HG02623 (cell line): ENCODE data around the gene MAP3K9.
"Not testable (repeated sequence)": the region's sequence is repeated elsewhere in the genome, so short reads cannot be mapped to it uniquely, and the experiment has no call there.

ENCODE experiments used
- ATAC-seq: cut with Tn5 transposase; IDR thresholded peaks from one replicate; pipeline ENCODE4 v1.9.1; 2021; ENCODE audit warnings: moderate library complexity; ENCODE audit not compliant: unreplicated experiment

Gene MAP3K9

GRCh38 chr14:70809225-70810219, at the start of gene MAP3K9:
MAP3K9 (minus strand) TSS chr14:70809513; CDS start chr14:70809171, 342 bp downstream.
- ATAC-seq: peak; percentile 84

- no peak for ATAC-seq
These were observed 49.3 kb upstream of the MAP3K9 start for GRCh38 chr14:70858641-70859040.

DNA sequence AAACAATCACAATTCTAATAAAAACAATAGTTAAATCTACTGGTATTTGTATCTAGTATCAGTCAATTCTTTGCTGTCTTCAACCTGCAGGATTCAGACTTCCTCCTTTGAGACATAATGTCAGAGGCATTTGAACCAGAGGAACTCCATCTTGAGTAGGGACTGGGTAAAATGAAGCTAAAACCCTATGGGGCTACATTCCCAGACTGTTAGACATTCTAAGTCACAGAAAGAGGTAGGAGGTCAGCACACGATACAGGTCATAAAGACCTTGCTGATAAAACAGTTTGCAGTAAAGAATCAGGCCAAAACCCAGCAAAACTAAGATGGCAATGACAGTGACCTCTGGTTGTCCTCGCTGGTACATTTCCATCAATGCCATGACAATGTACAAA, 48.2 kb upstream of the MAP3K9 start:
- no peak for ATAC-seq

DNA sequence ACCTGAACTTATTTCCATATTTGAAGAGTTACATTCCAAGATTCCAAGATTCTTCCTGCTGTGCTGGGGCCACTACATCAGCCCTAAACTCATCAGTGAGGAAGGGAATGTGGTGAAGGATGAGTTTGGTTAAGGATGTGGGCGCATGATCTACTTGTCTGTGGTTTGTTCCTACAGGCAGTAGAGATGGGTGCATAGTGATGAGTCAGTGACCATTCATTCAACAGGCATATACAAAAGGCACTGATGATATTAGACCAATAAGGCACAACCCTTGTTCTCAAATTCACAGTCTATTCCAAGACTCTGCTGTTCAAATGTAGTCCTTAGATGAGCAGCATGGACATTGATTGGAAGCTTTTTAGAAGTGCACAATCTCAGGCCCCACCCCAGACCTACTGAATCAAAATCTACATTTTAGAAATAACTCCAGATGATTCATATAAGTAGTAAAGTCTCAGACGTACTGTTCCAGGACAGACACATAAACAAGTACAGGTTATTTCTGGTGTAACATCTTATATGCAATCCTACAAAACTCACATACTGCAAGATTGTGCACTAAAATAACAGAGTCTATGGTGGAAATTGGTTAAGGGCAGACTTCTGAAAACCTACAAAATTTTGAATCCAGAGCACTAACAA, 47.7 kb upstream of the MAP3K9 start:
- ATAC-seq: no peak

DNA sequence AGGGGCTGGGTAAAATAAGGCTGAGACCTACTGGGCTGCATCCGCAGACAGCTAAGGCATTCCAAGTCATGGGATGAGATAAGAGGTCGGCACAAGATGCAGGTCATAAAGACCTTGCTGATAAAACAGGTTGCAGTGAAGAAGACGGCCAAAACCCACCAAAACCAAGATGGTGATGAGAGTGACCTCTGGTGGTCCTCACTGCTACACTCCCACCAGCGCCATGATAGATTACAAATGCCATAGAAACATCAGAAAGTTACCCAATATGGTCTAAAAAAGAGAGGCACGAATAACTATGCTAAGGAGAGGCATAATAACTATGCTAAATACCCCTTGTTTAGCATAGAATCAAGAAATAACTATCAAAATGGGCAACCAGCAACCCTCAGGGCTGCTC, 46.2 kb upstream of the MAP3K9 start:
- no peak for ATAC-seq

GRCh38 chr14:70853658-70854057, 44.3 kb upstream of the MAP3K9 start:
- ATAC-seq: not testable (repeated sequence)

DNA sequence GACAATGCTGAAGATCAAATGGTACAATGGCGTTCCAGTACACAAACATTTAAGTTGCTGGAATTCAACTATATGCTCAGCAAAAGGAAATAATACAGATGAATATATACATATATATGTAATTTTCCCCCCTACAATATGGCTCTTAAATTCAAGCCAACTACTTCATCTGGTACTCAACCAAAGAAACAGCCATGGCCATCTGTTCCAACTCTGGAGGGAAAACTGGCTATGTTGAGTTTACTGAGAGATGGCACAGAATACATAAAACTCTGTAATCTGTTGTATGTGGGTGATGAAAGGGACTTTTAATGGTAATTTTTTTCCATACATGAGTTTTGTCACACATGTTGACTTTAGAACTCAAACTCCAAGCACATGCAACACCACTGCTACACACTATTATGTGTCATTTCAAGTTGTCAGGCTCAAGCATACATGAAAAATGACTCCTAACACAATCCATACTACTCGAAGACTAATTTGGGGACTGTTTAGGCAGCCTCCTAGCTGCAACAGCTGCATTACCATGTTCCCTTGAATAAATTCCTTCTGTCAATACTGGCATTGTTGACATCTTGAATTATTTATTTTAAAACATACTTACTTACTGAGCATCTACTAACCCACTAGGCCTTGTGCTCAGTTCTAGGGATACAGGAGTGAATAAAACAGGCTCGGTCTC, 38.2 kb upstream of the MAP3K9 start:
- no peak for ATAC-seq

- ATAC-seq: no peak
These were observed 36.3 kb upstream of the MAP3K9 start for GRCh38 chr14:70845601-70846000.

DNA sequence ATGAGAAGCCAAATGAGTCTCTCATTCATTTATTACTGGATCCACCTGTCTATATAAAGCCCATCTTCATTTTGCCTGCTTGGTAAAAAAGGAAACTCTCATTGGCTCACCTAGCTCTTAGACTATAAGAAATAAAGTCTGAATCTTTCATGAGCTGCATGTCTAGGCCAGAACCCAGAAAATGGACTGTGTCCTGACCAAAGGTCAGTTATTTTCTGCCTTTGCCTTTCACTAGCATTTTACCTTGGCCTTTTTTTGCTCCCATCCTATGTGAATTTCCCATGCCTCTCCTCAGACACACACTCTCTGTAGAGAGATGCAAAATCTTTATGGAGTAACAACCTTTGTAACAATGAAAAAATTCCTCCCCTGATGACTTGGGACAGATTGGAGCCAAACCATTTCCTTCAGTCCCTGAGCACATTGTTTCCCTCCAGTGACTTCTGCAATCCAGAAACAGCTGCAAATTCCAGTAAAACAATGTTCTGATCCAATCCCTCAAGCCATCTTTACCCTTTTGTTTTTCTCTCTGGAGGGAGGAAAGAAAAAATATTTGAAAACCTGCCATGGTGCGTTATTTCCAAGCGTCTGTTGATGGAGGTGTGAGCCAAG, 33.6 kb upstream of the MAP3K9 start:
- no peak for ATAC-seq

DNA sequence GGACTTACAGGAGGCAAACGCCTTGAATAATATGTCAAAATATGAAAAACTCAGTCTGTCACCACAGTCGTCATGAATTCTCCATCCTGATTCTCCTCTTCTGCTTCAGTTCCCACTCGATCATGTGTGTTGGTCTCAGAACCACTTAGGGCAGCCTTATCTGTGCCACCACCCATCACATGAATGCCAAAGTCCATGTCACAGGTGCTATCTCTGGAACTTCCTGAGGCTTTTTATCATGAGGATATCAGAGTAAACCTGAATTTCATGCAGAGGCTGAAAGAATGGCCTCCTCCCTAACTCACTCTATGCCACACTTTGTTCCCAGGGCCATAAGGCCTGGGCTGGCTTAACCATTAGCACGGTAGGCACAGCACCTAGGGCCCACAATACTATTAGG, 28.8 kb upstream of the MAP3K9 start:
- ATAC-seq: no peak

- no peak for ATAC-seq
These were observed 27.6 kb upstream of the MAP3K9 start for GRCh38 chr14:70836946-70837345.

DNA sequence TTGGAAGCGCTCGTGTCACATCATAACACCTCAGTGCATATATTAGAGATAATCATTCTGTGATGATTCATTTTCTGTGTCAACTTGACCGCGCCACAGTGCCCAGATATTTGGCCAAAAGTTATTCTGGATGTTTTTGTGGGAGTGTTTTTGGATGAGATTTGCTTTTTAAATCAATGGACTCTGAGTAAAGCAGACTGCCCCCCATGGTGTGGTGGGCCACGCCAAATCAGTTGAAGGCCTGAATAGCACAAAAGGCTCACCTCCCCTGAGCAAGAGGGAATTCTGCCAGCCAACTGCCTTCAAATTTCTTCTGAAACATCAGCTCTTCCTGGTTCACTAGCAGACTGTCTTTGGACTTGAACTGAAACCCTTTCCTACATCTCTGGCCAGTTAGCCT, 24.6 kb upstream of the MAP3K9 start:
- no peak for ATAC-seq

GRCh38 chr14:70832561-70833305, 23.4 kb upstream of the MAP3K9 start:
- ATAC-seq: no peak

DNA sequence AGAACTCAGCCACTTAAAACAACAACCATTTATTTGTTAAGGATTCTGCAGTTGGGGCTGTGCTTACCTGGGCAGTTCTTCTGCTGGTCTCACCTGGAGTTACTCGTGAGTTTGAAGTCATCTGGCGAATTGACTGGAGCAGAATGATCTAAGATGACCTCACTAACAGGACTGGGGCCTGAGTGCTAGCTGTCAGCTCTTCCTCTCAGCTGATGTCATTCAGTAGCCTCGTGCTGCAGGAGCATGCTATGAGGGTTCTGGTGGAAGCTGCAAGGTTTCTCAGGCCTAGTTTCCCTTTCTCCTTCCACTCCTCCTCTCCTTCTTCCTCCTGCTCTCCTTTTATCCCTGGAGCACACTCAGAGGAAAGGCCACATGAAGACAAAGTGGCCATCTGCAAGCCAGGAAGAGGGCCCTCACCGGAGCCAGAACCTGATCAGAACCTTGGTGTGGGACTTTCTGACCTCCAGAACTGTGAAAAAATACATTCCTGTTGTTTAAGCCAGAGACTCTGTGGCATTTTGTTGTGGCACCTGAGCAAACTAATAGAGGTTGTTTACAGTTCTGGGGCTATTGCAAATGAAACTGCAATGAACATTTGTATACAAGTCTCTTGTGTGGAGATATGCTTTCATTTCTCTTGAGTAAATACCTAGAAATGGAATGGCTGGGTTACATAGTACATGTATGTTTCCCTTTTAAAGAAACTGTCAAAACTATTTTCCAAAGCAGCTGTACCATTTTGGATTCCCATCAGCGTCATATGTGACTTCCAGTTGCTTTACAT, 21.9 kb upstream of the MAP3K9 start:
- no peak for ATAC-seq

- no peak for ATAC-seq
These were observed 18.9 kb upstream of the MAP3K9 start for GRCh38 chr14:70828188-70828587.

DNA sequence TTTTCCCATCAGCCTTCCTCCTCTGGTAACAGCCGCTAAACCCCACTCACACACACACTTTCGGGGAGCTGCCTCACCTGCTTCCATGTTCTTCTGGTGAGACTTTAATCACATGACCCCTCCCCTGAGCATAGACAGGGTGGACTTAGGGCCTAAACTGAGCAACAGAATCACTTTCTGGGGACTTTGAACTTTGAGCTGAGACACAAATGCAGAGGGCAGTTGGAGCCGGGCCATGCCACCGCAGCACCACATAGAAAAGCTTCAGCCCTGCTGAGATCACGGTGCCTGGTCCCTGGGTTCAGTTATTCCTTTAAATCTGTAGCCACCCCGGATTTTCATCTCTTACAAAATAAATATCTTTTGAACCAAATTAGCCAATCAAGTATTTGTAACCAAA, 18.4 kb upstream of the MAP3K9 start:
- no peak for ATAC-seq

DNA sequence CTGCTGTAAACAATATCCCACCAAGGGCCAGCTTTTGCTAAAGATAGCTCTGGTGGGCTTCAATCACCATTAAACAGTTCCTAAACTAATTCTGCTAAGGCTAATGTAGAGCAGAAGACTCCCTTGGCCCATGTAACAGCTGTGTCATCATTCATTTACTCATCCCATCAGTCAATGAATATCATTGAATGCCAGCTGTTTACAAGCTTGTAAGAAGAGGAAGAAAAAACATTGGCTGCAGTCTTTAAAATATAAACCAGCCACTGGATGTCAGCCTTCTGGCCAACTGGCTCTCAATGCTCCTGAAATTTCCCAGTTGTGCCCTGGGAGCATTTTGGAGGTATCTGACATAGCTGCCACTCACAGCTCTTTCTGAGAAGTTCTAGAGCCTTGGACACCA, 18.0 kb upstream of the MAP3K9 start:
- ATAC-seq: no peak

GRCh38 chr14:70823281-70823680, 14.0 kb upstream of the MAP3K9 start:
- ATAC-seq: no peak

GRCh38 chr14:70822530-70823185, 13.3 kb upstream of the MAP3K9 start:
- no peak for ATAC-seq
